ENCODE measurements around the gene GALNT10.

GALNT10 gene

DNA sequence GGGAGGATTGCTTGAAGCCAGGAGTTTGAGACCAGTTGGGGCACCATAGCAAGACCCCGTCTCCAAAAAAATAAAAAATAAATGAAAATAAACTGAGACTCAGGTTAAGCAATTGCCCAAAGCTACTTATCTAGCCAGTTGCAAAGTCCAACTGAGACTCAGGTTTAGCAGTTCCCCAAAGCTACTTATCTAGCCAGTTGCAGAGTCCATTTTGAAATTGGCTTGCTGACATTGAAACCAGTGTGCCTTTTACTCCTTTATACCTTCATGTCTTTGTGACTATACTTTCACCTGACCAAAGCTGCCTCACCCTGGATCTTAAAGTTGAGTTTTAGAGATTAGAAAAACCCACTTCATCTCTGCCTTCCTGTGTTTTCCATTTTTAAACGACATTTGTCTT, 66.5 kb downstream of the GALNT10 start:
- Histone ChIP-seq H3K4me3 (ENCODE audit: low read length) (no peak overlapping the region), H3K4me1 (ENCODE audit: insufficient read depth, low read length) (peaks cover 37% of the 10 kb centered on the region), H2AFZ (ENCODE audit: low read depth, low read length) (no peak overlapping the region), H3K27me3 (ENCODE audit: insufficient read depth, low read length) (no peaks in the 10 kb centered on the region), H3K9me3 (ENCODE audit: low read length) (no peaks in the 10 kb centered on the region), H3K36me3 (ENCODE audit: insufficient read depth, low read length) (no peaks in the 10 kb centered on the region)

GRCh38 chr5:154258531-154259217, 68.1 kb downstream of the GALNT10 start:
- no peaks in the 10 kb centered on the region for H3K27me3 ChIP-seq (ENCODE audit: insufficient read depth, low read length)
- peaks cover 37% of the 10 kb centered on the region for H3K4me1 ChIP-seq (ENCODE audit: insufficient read depth, low read length)
- H3K4me3 ChIP-seq (ENCODE audit: low read length) = no peak overlapping the region
- H3K36me3 ChIP-seq (ENCODE audit: insufficient read depth, low read length) = no peaks in the 10 kb centered on the region
- H2AFZ ChIP-seq (ENCODE audit: low read depth, low read length) = no peak overlapping the region
- no peaks in the 10 kb centered on the region for H3K9me3 ChIP-seq (ENCODE audit: low read length)

DNA sequence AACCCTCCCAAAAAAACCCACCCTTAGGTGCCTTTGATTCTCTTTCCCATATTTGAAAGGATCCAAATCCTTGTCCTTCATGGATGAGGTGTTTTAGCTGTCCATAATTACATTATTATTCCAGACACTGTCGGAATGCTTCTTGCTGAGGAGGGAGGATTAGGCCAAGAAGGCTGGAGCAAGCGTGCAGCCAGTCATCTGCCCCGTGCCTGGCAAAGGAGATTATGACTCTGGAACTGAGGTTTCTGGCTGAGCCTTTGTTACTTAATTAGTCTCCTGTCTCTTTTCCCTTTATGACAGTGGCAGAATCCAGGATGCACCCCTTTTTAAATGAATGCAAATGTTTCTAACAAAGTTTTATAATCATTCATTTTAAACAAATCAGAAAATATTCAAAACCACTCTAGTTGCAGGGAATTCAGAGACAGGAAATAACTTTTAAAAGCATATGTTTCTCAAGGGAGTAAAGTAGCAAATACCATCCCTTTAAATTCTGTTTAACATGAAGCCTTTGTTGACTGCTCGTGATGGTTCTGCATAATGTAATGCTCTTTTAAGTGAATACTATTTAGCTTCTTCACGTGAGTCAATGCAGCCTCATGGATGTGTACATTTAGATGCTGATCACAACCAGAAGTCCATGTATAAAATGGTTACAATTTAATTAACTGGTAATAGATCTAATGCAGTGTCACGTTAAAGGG, 69.8 kb downstream of the GALNT10 start:
- H2AFZ ChIP-seq (ENCODE audit: low read depth, low read length) = no peak overlapping the region
- no peaks in the 10 kb centered on the region for H3K36me3 ChIP-seq (ENCODE audit: insufficient read depth, low read length)
- H3K27me3 ChIP-seq (ENCODE audit: insufficient read depth, low read length) = no peaks in the 10 kb centered on the region
- peaks cover 52% of the 10 kb centered on the region for H3K4me1 ChIP-seq (ENCODE audit: insufficient read depth, low read length)
- H3K4me3 ChIP-seq (ENCODE audit: low read length) = no peak overlapping the region
- H3K9me3 ChIP-seq (ENCODE audit: low read length) = no peaks in the 10 kb centered on the region

DNA sequence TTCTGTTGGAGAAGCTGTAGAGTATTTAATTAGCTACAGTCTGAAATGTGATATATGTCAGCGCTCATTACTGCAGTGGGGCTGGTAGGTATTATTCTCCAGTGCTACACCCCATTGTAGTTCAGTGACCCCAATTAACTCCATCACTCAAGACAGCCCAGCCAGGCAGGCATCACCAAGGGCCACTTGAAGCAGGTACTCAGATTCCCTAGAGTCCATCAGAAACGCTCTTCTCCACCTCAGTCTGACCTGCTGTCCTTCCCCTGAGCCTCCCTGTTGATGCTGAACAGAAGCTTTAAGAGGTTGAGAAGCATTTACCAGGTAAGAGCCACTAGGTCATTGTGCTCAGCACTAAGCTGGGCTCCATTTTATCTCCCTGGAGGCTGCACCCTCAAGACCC, 71.8 kb downstream of the GALNT10 start:
- H3K27me3 ChIP-seq (ENCODE audit: insufficient read depth, low read length) = no peaks in the 10 kb centered on the region
- H3K9me3 ChIP-seq (ENCODE audit: low read length) = no peaks in the 10 kb centered on the region
- H3K36me3 ChIP-seq (ENCODE audit: insufficient read depth, low read length) = no peaks in the 10 kb centered on the region
- H3K4me1 ChIP-seq (ENCODE audit: insufficient read depth, low read length) = peaks cover 51% of the 10 kb centered on the region
- no peak overlapping the region for H2AFZ ChIP-seq (ENCODE audit: low read depth, low read length)
- H3K4me3 ChIP-seq (ENCODE audit: low read length) = no peak overlapping the region

- Histone ChIP-seq H3K36me3 (ENCODE audit: insufficient read depth, low read length) (no peaks in the 10 kb centered on the region), H2AFZ (ENCODE audit: low read depth, low read length) (no peak overlapping the region), H3K4me1 (ENCODE audit: insufficient read depth, low read length) (peaks cover 31% of the 10 kb centered on the region), H3K9me3 (ENCODE audit: low read length) (no peaks in the 10 kb centered on the region), H3K4me3 (ENCODE audit: low read length) (no peak overlapping the region), H3K27me3 (ENCODE audit: insufficient read depth, low read length) (no peaks in the 10 kb centered on the region)
Observed at GRCh38 chr5:154264549-154265196, 74.1 kb downstream of the GALNT10 start.

- H3K4me3 ChIP-seq (ENCODE audit: low read length) = no peak overlapping the region
- no peak overlapping the region for H2AFZ ChIP-seq (ENCODE audit: low read depth, low read length)
- H3K4me1 ChIP-seq (ENCODE audit: insufficient read depth, low read length) = peaks cover 24% of the 10 kb centered on the region
Observed at GRCh38 chr5:154265197-154265773, 74.8 kb downstream of the GALNT10 start.

GRCh38 chr5:154267516-154267915, 77.0 kb downstream of the GALNT10 start:
- no peak overlapping the region for H2AFZ ChIP-seq (ENCODE audit: low read depth, low read length)
- H3K27me3 ChIP-seq (ENCODE audit: insufficient read depth, low read length) = no peaks in the 10 kb centered on the region
- no peak overlapping the region for H3K4me3 ChIP-seq (ENCODE audit: low read length)
- H3K9me3 ChIP-seq (ENCODE audit: low read length) = no peaks in the 10 kb centered on the region
- H3K4me1 ChIP-seq (ENCODE audit: insufficient read depth, low read length) = peaks cover 19% of the 10 kb centered on the region
- no peaks in the 10 kb centered on the region for H3K36me3 ChIP-seq (ENCODE audit: insufficient read depth, low read length)

More at GRCh38 chr5:154265197-154265773, 74.8 kb downstream of the GALNT10 start:
- H3K27me3 ChIP-seq (ENCODE audit: insufficient read depth, low read length) = no peaks in the 10 kb centered on the region
- no peaks in the 10 kb centered on the region for H3K9me3 ChIP-seq (ENCODE audit: low read length)
- no peaks in the 10 kb centered on the region for H3K36me3 ChIP-seq (ENCODE audit: insufficient read depth, low read length)

- Histone ChIP-seq H3K4me1 (ENCODE audit: insufficient read depth, low read length) (peaks cover 20% of the 10 kb centered on the region), H3K4me3 (ENCODE audit: low read length) (no peak overlapping the region), H3K9me3 (ENCODE audit: low read length) (no peaks in the 10 kb centered on the region), H3K36me3 (ENCODE audit: insufficient read depth, low read length) (no peaks in the 10 kb centered on the region), H3K27me3 (ENCODE audit: insufficient read depth, low read length) (no peaks in the 10 kb centered on the region), H2AFZ (ENCODE audit: low read depth, low read length) (no peak overlapping the region)
Observed at GRCh38 chr5:154268073-154268472, 77.5 kb downstream of the GALNT10 start.

GRCh38 chr5:154269414-154269813, 78.9 kb downstream of the GALNT10 start:
- H3K27me3 ChIP-seq (ENCODE audit: insufficient read depth, low read length) = no peaks in the 10 kb centered on the region
- H3K4me3 ChIP-seq (ENCODE audit: low read length) = no peak overlapping the region
- no peaks in the 10 kb centered on the region for H3K9me3 ChIP-seq (ENCODE audit: low read length)
- no peaks in the 10 kb centered on the region for H3K36me3 ChIP-seq (ENCODE audit: insufficient read depth, low read length)
- H3K4me1 ChIP-seq (ENCODE audit: insufficient read depth, low read length) = peaks cover 17% of the 10 kb centered on the region
- H2AFZ ChIP-seq (ENCODE audit: low read depth, low read length) = no peak overlapping the region

GRCh38 chr5:154271466-154271865, 80.9 kb downstream of the GALNT10 start:
- no peaks in the 10 kb centered on the region for H3K9me3 ChIP-seq (ENCODE audit: low read length)
- no peaks in the 10 kb centered on the region for H3K36me3 ChIP-seq (ENCODE audit: insufficient read depth, low read length)
- no peaks in the 10 kb centered on the region for H3K27me3 ChIP-seq (ENCODE audit: insufficient read depth, low read length)
- H3K4me3 ChIP-seq (ENCODE audit: low read length) = no peak overlapping the region
- no peak overlapping the region for H2AFZ ChIP-seq (ENCODE audit: low read depth, low read length)
- peaks cover 4% of the 10 kb centered on the region for H3K4me1 ChIP-seq (ENCODE audit: insufficient read depth, low read length)

GRCh38 chr5:154271936-154272514, 81.5 kb downstream of the GALNT10 start:
- H3K27me3 ChIP-seq (ENCODE audit: insufficient read depth, low read length) = no peaks in the 10 kb centered on the region
- no peaks in the 10 kb centered on the region for H3K36me3 ChIP-seq (ENCODE audit: insufficient read depth, low read length)
- no peak overlapping the region for H3K4me3 ChIP-seq (ENCODE audit: low read length)
- no peak overlapping the region for H2AFZ ChIP-seq (ENCODE audit: low read depth, low read length)
- peaks cover 4% of the 10 kb centered on the region for H3K4me1 ChIP-seq (ENCODE audit: insufficient read depth, low read length)
- H3K9me3 ChIP-seq (ENCODE audit: low read length) = no peaks in the 10 kb centered on the region

DNA sequence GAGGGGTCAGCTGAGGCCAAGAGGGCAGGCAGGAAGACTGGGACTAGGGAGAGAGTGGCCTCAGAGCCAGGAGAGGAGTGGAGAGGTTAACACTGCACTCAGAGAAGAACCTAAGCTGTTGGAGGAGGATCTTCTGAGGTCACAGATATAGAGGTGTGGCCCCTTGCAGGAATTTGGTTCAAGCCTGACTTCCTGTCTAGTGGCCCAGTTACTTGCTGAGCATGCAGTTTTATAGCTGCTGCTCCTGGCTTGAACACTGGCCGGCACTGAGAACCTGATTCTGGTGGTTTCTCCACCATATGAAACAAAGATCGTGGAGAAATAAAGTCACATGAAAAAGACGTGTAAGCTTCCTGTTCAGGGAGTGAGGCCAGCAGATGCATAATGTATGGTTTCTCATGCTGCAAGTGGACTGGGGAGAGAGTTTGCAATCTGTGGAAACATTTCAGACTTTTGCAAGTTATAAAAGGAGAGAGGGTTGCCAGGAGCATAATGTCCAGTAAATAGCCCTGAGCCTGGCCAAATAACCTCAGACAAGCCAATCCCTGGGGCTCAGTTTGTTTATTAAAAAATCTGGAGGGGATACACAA, 82.6 kb downstream of the GALNT10 start:
- Histone ChIP-seq H3K36me3 (ENCODE audit: insufficient read depth, low read length) (no peaks in the 10 kb centered on the region), H3K9me3 (ENCODE audit: low read length) (no peaks in the 10 kb centered on the region)

More for the DNA sequence above, 82.6 kb downstream of the GALNT10 start:
- H3K4me3 ChIP-seq (ENCODE audit: low read length) = no peak overlapping the region
- H2AFZ ChIP-seq (ENCODE audit: low read depth, low read length) = no peak overlapping the region
- no peaks in the 10 kb centered on the region for H3K27me3 ChIP-seq (ENCODE audit: insufficient read depth, low read length)
- H3K4me1 ChIP-seq (ENCODE audit: insufficient read depth, low read length) = peaks cover 8% of the 10 kb centered on the region
